Gastroesophageal sphincter (tissue), 3 donors: Measurements from ENCODE around the gene RAD52.

ENCODE experiments used
- EP300 ChIP-seq: sonication (generic); formaldehyde crosslinking; IDR thresholded peaks from one replicate; pipeline ENCODE4 v1.6.1; 2017; ENCODE audit warnings: antibody characterized with exemption, mild to moderate bottlenecking
- POLR2A ChIP-seq, 2 donors: fragments of 450-650 bp; IDR thresholded peaks; one replicate each; pipeline ENCODE4 v1.6.1; 2017; ENCODE audit warnings: antibody characterized with exemption in 2 of 2, mild to moderate bottlenecking in 2 of 2, moderate library complexity in 1 of 2
- POLR2AphosphoS5 ChIP-seq: sonication (generic); formaldehyde crosslinking; IDR thresholded peaks from one replicate; pipeline ENCODE4 v1.6.1; 2017; ENCODE audit warnings: antibody characterized with exemption
- TF ChIP-seq, protein P1 (sequence below), 4 experiments: fragments of 200-600 bp in 2 of 4; fragments of 450-650 bp in 2 of 4; sonication (generic) in 1 of 4; IDR thresholded peaks; one replicate each; pipeline ENCODE4 v1.5.1; 2017 to 2019; ENCODE audit warnings: antibody characterized with exemption in 4 of 4, mild to moderate bottlenecking in 2 of 4, moderate library complexity in 2 of 4

DNA sequence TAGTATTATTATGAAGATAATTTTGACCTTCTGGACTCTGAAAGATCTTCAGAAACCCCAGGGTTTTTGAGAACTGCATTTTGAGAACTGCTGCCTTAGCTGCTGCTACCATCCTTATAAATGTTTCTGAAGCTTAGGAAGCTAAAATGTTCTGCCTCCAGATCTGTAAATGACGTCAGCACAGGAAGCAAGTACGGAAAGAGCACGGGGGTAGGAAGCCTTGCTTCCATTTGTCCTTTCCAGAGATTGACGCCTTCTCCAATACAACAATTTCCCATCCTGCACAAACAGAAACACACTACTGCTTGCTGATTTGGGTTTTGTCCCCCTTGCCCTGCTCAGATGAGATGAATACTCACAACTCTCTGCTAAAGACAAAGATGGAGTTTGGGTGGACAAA is 17.9 kb downstream of the RAD52 start:
- TF ChIP-seq, protein P1, sequence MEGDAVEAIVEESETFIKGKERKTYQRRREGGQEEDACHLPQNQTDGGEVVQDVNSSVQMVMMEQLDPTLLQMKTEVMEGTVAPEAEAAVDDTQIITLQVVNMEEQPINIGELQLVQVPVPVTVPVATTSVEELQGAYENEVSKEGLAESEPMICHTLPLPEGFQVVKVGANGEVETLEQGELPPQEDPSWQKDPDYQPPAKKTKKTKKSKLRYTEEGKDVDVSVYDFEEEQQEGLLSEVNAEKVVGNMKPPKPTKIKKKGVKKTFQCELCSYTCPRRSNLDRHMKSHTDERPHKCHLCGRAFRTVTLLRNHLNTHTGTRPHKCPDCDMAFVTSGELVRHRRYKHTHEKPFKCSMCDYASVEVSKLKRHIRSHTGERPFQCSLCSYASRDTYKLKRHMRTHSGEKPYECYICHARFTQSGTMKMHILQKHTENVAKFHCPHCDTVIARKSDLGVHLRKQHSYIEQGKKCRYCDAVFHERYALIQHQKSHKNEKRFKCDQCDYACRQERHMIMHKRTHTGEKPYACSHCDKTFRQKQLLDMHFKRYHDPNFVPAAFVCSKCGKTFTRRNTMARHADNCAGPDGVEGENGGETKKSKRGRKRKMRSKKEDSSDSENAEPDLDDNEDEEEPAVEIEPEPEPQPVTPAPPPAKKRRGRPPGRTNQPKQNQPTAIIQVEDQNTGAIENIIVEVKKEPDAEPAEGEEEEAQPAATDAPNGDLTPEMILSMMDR (IDR thresholded peaks at IDR 0.05), result no peak
- TF ChIP-seq POLR2AphosphoS5 (no peak), POLR2A (IDR thresholded peaks at IDR 0.05) (no peak), EP300 (no peak)
